Measurements from ENCODE around the gene MYO9A. TPM values are rescaled to one million over a fixed set of nuclear protein-coding genes. Genes with fewer than 3 reads are reported as not detected.

MYO9A gene, protein sequence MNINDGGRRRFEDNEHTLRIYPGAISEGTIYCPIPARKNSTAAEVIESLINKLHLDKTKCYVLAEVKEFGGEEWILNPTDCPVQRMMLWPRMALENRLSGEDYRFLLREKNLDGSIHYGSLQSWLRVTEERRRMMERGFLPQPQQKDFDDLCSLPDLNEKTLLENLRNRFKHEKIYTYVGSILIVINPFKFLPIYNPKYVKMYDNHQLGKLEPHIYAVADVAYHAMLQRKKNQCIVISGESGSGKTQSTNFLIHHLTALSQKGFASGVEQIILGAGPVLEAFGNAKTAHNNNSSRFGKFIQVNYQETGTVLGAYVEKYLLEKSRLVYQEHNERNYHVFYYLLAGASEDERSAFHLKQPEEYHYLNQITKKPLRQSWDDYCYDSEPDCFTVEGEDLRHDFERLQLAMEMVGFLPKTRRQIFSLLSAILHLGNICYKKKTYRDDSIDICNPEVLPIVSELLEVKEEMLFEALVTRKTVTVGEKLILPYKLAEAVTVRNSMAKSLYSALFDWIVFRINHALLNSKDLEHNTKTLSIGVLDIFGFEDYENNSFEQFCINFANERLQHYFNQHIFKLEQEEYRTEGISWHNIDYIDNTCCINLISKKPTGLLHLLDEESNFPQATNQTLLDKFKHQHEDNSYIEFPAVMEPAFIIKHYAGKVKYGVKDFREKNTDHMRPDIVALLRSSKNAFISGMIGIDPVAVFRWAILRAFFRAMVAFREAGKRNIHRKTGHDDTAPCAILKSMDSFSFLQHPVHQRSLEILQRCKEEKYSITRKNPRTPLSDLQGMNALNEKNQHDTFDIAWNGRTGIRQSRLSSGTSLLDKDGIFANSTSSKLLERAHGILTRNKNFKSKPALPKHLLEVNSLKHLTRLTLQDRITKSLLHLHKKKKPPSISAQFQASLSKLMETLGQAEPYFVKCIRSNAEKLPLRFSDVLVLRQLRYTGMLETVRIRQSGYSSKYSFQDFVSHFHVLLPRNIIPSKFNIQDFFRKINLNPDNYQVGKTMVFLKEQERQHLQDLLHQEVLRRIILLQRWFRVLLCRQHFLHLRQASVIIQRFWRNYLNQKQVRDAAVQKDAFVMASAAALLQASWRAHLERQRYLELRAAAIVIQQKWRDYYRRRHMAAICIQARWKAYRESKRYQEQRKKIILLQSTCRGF (N-terminal part only)
- total RNA-seq, result 10 to 100 TPM; 71.1 to 96.8 (median 80.8) TPM

DNA sequence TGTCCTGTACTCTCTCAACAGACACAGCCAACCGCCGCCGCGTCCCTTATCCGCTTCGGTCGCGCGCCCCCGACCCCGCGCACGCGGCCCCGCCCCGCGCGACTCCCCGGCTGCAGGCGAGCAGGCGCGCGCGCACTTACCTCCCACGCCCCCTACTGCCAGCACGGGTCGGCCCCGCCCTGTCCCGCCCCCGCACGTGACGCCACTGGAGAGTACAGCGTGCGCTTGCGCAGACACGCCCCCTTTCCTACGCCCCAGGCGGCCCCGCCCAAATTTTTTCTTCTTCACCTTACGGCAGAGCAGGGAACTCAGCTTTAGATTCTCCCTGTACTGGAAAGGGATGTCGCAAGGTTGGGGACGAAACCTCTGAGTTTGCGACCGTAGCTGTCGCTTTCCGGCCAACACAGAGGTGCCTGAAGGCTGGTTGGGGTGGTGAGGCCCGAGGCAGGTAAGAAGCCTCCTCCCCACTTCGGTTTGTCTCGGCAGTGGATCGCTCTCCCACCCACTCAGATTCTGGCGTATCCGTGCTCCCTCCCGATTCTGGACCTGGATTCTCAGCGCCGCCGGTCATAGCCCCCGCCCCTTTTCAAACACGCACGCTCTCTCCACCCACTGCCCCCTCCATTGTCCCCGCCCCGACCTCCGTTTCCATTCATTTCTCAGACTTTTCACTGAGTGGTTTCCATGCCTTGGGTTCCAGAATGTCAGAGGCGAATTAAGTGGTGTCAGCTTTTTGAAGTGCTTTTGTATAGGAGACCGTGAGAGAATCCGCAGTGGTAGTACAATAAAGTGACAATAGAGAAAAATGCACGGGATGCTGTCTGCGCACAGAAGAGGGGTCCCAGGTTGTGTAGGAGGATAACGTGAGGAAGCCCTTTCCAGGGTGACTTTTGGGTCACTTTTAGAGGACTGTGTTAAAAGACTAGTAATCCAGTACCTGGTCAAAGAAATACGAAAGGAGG is at the start of gene MYO9A, which contains the start of gene SENP8:
TSS of gene MYO9A (minus strand) at position 134 of the 962 bp plus-strand sequence. CDS start 71,587 bp downstream, outside the sequence.
TSS of gene SENP8 (plus strand) at position 387 of the 962 bp plus-strand sequence. CDS start 21,221 bp downstream, outside the sequence.
- Histone ChIP-seq H3K27me3 (no peaks in the 10 kb centered on the region), H3K36me3 (no peaks in the 10 kb centered on the region), H3K4me1 (peaks cover 35 to 47% (median 46%) of the 10 kb centered on the region in 4 donors), H3K9me3 (no peaks in the 10 kb centered on the region), H3K4me3 (peak within 1 kb of the TSS; percentile 74 to 96 (median 87)), H3K27ac (replicated peaks in 1 of 4) (peak within 1 kb of the TSS; percentile 92 to 97 (median 96))
- DNase-seq (ENCODE audit: extremely low spot score), result peak; percentile 100
- under 1% methylated on average over 50 of the region's 69 CpGs for WGBS
- intact Hi-C loops (cut with DNase I), result loop anchor here (5.0 kb wide), 1 partner anchor 81 kb away; no protein-coding TSS in a partner anchor
- TF ChIP-seq POLR2AphosphoS5 (IDR thresholded peaks at IDR 0.05) (peak; percentile 79 to 95), POLR2A (IDR thresholded peaks at IDR 0.05; ENCODE audit: low read depth) (no peak), EP300 (IDR thresholded peaks at IDR 0.05) (no peak)
- TF ChIP-seq, protein P1, sequence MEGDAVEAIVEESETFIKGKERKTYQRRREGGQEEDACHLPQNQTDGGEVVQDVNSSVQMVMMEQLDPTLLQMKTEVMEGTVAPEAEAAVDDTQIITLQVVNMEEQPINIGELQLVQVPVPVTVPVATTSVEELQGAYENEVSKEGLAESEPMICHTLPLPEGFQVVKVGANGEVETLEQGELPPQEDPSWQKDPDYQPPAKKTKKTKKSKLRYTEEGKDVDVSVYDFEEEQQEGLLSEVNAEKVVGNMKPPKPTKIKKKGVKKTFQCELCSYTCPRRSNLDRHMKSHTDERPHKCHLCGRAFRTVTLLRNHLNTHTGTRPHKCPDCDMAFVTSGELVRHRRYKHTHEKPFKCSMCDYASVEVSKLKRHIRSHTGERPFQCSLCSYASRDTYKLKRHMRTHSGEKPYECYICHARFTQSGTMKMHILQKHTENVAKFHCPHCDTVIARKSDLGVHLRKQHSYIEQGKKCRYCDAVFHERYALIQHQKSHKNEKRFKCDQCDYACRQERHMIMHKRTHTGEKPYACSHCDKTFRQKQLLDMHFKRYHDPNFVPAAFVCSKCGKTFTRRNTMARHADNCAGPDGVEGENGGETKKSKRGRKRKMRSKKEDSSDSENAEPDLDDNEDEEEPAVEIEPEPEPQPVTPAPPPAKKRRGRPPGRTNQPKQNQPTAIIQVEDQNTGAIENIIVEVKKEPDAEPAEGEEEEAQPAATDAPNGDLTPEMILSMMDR (IDR thresholded peaks at IDR 0.05), result peak; percentile 10 to 26 (median 14)

DNA sequence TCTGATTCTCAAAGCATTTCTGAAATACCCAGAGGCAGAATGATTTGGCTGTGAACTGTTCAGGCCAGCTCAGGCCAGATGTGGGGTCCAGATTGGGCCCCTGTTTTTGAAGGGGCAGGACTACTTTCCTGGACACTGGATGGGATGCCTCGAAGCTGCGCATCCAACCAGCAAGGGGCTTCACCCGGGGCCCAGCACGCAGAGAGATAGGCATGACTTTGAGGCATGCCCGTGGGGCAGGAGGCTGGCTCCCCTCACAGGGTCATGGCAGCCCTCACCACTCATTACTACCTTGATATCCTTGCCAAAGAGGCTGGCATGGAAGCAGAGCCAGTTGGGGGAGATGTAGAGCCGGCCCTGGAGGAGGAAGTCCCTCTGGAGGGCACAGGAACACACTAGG is 49.5 kb upstream of the MYO9A start:
- no peak overlapping the region for H3K27ac ChIP-seq (replicated peaks in 1 of 4)
- no peaks in the 10 kb centered on the region for H3K4me1 ChIP-seq
- no peak overlapping the region for H3K4me3 ChIP-seq
- intact Hi-C loops (cut with DNase I), result no loop called here
- TF ChIP-seq POLR2A (IDR thresholded peaks at IDR 0.05; ENCODE audit: low read depth) (no peak), EP300 (IDR thresholded peaks at IDR 0.05) (no peak)
- TF ChIP-seq, protein P1 (IDR thresholded peaks at IDR 0.05), result no peak
- 92% methylated on average over 6 of the region's 6 CpGs for WGBS
- no peak for DNase-seq (ENCODE audit: extremely low spot score)
- no peaks in the 10 kb centered on the region for H3K36me3 ChIP-seq
- peaks cover 0 to 18% (median 0%) of the 10 kb centered on the region in 4 donors for H3K27me3 ChIP-seq
- no peaks in the 10 kb centered on the region for H3K9me3 ChIP-seq

DNA sequence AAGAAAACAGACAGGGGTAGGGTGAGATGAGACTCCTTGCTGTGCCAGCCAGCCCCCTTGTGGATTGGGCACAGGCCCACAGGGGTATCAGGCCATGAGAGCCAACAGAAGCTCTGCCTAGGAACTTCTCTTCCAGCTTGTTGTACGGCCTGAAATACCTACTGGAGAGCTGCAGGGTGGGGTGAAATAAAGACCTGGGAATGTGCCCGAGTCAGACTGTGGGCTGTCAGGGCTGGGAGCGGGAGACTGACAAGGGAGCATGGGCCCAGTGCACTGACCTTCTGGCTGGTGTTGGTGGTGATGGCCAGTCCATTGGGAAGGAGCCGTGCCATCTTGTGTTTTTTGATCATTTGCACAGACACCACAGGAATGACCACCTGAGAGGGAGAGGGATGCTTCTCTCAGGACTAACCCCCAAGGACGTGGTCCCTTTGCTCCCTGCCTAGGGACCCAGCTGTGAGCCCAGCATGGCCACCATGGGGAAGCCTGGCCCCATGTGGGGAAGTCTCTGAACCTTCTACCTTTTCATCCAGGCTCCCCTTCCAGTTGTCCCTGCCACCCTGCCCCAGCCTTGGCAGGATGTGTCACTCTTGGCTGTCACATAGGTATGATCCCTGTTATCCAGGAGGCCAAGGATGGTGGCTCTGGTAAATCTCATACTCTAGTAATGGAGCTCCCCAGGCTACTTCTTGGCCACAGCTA is 48.9 kb upstream of the MYO9A start:
- Histone ChIP-seq H3K36me3 (no peaks in the 10 kb centered on the region), H3K27ac (replicated peaks in 1 of 4) (no peak overlapping the region), H3K4me3 (no peak overlapping the region), H3K4me1 (no peaks in the 10 kb centered on the region), H3K9me3 (no peaks in the 10 kb centered on the region), H3K27me3 (peaks cover 0 to 18% (median 0%) of the 10 kb centered on the region in 4 donors)
- intact Hi-C loops (cut with DNase I), result no loop called here
- WGBS, result 94% methylated on average over 5 of the region's 5 CpGs
- DNase-seq (ENCODE audit: extremely low spot score), result no peak
- TF ChIP-seq POLR2AphosphoS5 (IDR thresholded peaks at IDR 0.05), result no peak
- TF ChIP-seq EP300 (IDR thresholded peaks at IDR 0.05), result no peak
- TF ChIP-seq, protein P1 (IDR thresholded peaks at IDR 0.05), result no peak
